ENCODE measurements around the gene NLRC5. TPM values are rescaled to one million over a fixed set of nuclear protein-coding genes. Genes with fewer than 3 reads are reported as not detected.

NLRC5 gene
- total RNA-seq, 1 experiment from 2014 or later: 2.4 TPM

- H3K4me3 Mint-ChIP-seq: no peak overlapping the region
- peaks cover 48% of the 10 kb centered on the region for H3K27me3 Mint-ChIP-seq (ENCODE audit: low read depth)
These were observed 100.0 kb downstream of the NLRC5 start for GRCh38 chr16:57089406-57089805.

More at GRCh38 chr16:57089406-57089805, 100.0 kb downstream of the NLRC5 start:
- no peaks in the 10 kb centered on the region for H4K20me1 ChIP-seq (ENCODE audit: control insufficient read depth, insufficient read depth, insufficient read length)
- Mint-ChIP-seq H3K27ac (no peak overlapping the region), H3K9me3 (peaks cover 0 to 5% of the 10 kb centered on the region in 2 experiments; a peak in 2 of 5 replicates), H3K36me3 (ENCODE audit: insufficient read depth in 1 of 3, low read depth in 3 of 3) (peaks cover 0 to 5% (median 0%) of the 10 kb centered on the region in 3 experiments; a peak in 4 of 7 replicates), H3K4me1 (peaks cover 15 to 17% of the 10 kb centered on the region in 2 experiments)
- H3K23me2 ChIP-seq (ENCODE audit: insufficient read length, low read depth, low read length, poor library complexity, severe bottlenecking): peaks cover 18% of the 10 kb centered on the region
- no peaks in the 10 kb centered on the region for H3K79me2 ChIP-seq (ENCODE audit: insufficient read depth, low read length)
- no peak overlapping the region for H3K9ac ChIP-seq (ENCODE audit: extremely low read depth, insufficient read length, low read length)
- no peak overlapping the region for H2AFZ ChIP-seq (ENCODE audit: low read length)
- H3K27me3 ChIP-seq (ENCODE audit: insufficient read depth, low read length): peaks cover 3% of the 10 kb centered on the region; the same call in 1 of the 2 replicates
- no peak for DNase-seq
- no peaks in the 10 kb centered on the region for H3K9me3 ChIP-seq (ENCODE audit: control insufficient read depth, low read depth, low read length)
- no peaks in the 10 kb centered on the region for H3K79me1 ChIP-seq (ENCODE audit: insufficient read depth, low read depth, low read length, poor library complexity, severe bottlenecking)
- H2BK120ac ChIP-seq (ENCODE audit: low read depth, low read length, poor library complexity, severe bottlenecking): no peak overlapping the region
- H3K56ac ChIP-seq (ENCODE audit: insufficient read length, low read depth, low read length): no peak overlapping the region
- no peak overlapping the region for H2AK5ac ChIP-seq (ENCODE audit: insufficient read length, low read length)
- H2BK15ac ChIP-seq (ENCODE audit: low read depth, low read length): no peak overlapping the region
- H4K91ac ChIP-seq (ENCODE audit: insufficient read length, low read depth, low read length): no peak overlapping the region
- H2BK5ac ChIP-seq (ENCODE audit: insufficient read length, low read length): no peak overlapping the region
- no peak overlapping the region for H3K18ac ChIP-seq (ENCODE audit: insufficient read length, low read depth, low read length)
- no peak overlapping the region for H4K8ac ChIP-seq (replicated peaks; ENCODE audit: insufficient read length, low read depth, low read length)
- H4K5ac ChIP-seq (ENCODE audit: insufficient read length, low read depth, low read length): no peak overlapping the region
- no peak overlapping the region for H3K27ac ChIP-seq (ENCODE audit: insufficient read length, low read depth, low read length)
- WGBS (ENCODE audit: extremely low coverage, insufficient read length, low lambda C conversion rate): no CpG with 5 or more reads among the region's 8 CpGs
- H3K23ac ChIP-seq (ENCODE audit: insufficient read length, low read depth, low read length): no peak overlapping the region
- no peak for TF ChIP-seq CTCF (conservative IDR thresholded peaks at IDR 0.05)
- H3T11ph ChIP-seq (ENCODE audit: low read length): no peak overlapping the region
- H2BK20ac ChIP-seq (ENCODE audit: low read depth, low read length, poor library complexity, severe bottlenecking): no peak overlapping the region
- H3K4ac ChIP-seq (ENCODE audit: low read depth, low read length): no peak overlapping the region
- H3K14ac ChIP-seq (ENCODE audit: insufficient read depth, low read length): no peak overlapping the region
- H3K4me1 ChIP-seq (ENCODE audit: insufficient read depth, low read length): no peaks in the 10 kb centered on the region
- no peak overlapping the region for H2BK12ac ChIP-seq (ENCODE audit: insufficient read length, low read depth, low read length)
- H3K4me2 ChIP-seq (ENCODE audit: insufficient read depth, insufficient read length, low read length): no peak overlapping the region

Data from H9 (cell line).